ENCODE data around the gene ABCB4. TPM values are rescaled to one million over a fixed set of nuclear protein-coding genes. Genes with fewer than 3 reads are reported as not detected.
"Not testable (repeated sequence)": the region's sequence is repeated elsewhere in the genome, so short reads cannot be mapped to it uniquely, and the experiment has no call there.

The ABCB4 gene
- total RNA-seq, 1 donor from 2014 or later: 0.48 TPM

- H3K27me3 Mint-ChIP-seq (ENCODE audit: low read depth, unreplicated experiment); H3K79me2 ChIP-seq (ENCODE audit: insufficient read depth, low read length); H3K4me1 Mint-ChIP-seq (ENCODE audit: low read depth, unreplicated experiment); H3K36me3 ChIP-seq (ENCODE audit: insufficient read depth, low read length); H4K20me1 ChIP-seq (ENCODE audit: insufficient read depth, low read length); H3K9me3 Mint-ChIP-seq (ENCODE audit: unreplicated experiment); H3K27ac Mint-ChIP-seq (ENCODE audit: unreplicated experiment); H3K4me2 ChIP-seq (ENCODE audit: low read length); H3K4me3 ChIP-seq (ENCODE audit: insufficient read depth, low read depth, low read length); H3K27ac ChIP-seq (ENCODE audit: low read depth, low read length); H3K4me3 Mint-ChIP-seq (ENCODE audit: unreplicated experiment); H3K36me3 Mint-ChIP-seq (ENCODE audit: low read depth, unreplicated experiment); H3K9me3 ChIP-seq (ENCODE audit: insufficient read depth, low read depth, low read length); H3K4me1 ChIP-seq (ENCODE audit: insufficient read depth, low read length); DNase-seq (ENCODE audit: low read depth); H3K9ac ChIP-seq (ENCODE audit: low read length); H3K27me3 ChIP-seq (ENCODE audit: insufficient read depth, low read length); FAIRE-seq; H2AFZ ChIP-seq (ENCODE audit: low read depth, low read length): not testable (repeated sequence)
These were observed 10.0 kb downstream of the ABCB4 start for GRCh38 chr7:87465534-87465880.

GRCh38 chr7:87464830-87465533 is 10.5 kb downstream of the ABCB4 start:
- H3K36me3 ChIP-seq (ENCODE audit: insufficient read depth, low read length); H3K9me3 Mint-ChIP-seq (ENCODE audit: unreplicated experiment); H3K36me3 Mint-ChIP-seq (ENCODE audit: low read depth, unreplicated experiment); H3K9ac ChIP-seq (ENCODE audit: low read length); H3K9me3 ChIP-seq (ENCODE audit: insufficient read depth, low read depth, low read length); H3K4me3 Mint-ChIP-seq (ENCODE audit: unreplicated experiment); H2AFZ ChIP-seq (ENCODE audit: low read depth, low read length); H3K79me2 ChIP-seq (ENCODE audit: insufficient read depth, low read length); H3K27ac ChIP-seq (ENCODE audit: low read depth, low read length); FAIRE-seq; DNase-seq (ENCODE audit: low read depth); H3K27me3 Mint-ChIP-seq (ENCODE audit: low read depth, unreplicated experiment); H3K4me2 ChIP-seq (ENCODE audit: low read length); H3K4me3 ChIP-seq (ENCODE audit: insufficient read depth, low read depth, low read length); H3K4me1 Mint-ChIP-seq (ENCODE audit: low read depth, unreplicated experiment); H3K27me3 ChIP-seq (ENCODE audit: insufficient read depth, low read length); H3K27ac Mint-ChIP-seq (ENCODE audit: unreplicated experiment); H4K20me1 ChIP-seq (ENCODE audit: insufficient read depth, low read length); H3K4me1 ChIP-seq (ENCODE audit: insufficient read depth, low read length): not testable (repeated sequence)

- H3K4me2 ChIP-seq (ENCODE audit: low read length): no peak overlapping the region
- H3K4me1 ChIP-seq (ENCODE audit: insufficient read depth, low read length): no peaks in the 10 kb centered on the region
- no peak overlapping the region for H3K4me3 Mint-ChIP-seq (ENCODE audit: unreplicated experiment)
- H3K79me2 ChIP-seq (ENCODE audit: insufficient read depth, low read length): no peaks in the 10 kb centered on the region
- no peak overlapping the region for H3K4me3 ChIP-seq (ENCODE audit: insufficient read depth, low read depth, low read length)
- peaks cover 1% of the 10 kb centered on the region for H3K9me3 Mint-ChIP-seq (ENCODE audit: unreplicated experiment)
- H4K20me1 ChIP-seq (ENCODE audit: insufficient read depth, low read length): no peaks in the 10 kb centered on the region
- DNase-seq (ENCODE audit: low read depth): no peak
- TF ChIP-seq EZH2 (IDR thresholded peaks at IDR 0.05; ENCODE audit: insufficient read depth, low read length): no peak
- TF ChIP-seq, protein P1, sequence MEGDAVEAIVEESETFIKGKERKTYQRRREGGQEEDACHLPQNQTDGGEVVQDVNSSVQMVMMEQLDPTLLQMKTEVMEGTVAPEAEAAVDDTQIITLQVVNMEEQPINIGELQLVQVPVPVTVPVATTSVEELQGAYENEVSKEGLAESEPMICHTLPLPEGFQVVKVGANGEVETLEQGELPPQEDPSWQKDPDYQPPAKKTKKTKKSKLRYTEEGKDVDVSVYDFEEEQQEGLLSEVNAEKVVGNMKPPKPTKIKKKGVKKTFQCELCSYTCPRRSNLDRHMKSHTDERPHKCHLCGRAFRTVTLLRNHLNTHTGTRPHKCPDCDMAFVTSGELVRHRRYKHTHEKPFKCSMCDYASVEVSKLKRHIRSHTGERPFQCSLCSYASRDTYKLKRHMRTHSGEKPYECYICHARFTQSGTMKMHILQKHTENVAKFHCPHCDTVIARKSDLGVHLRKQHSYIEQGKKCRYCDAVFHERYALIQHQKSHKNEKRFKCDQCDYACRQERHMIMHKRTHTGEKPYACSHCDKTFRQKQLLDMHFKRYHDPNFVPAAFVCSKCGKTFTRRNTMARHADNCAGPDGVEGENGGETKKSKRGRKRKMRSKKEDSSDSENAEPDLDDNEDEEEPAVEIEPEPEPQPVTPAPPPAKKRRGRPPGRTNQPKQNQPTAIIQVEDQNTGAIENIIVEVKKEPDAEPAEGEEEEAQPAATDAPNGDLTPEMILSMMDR (IDR thresholded peaks at IDR 0.05; ENCODE audit: insufficient read depth, low read depth, low read length): no peak
- no peaks in the 10 kb centered on the region for H3K9me3 ChIP-seq (ENCODE audit: insufficient read depth, low read depth, low read length)
- H3K27ac ChIP-seq (ENCODE audit: low read depth, low read length): no peak overlapping the region
- no peaks in the 10 kb centered on the region for H3K4me1 Mint-ChIP-seq (ENCODE audit: low read depth, unreplicated experiment)
- H3K27me3 ChIP-seq (ENCODE audit: insufficient read depth, low read length): no peaks in the 10 kb centered on the region
- no peak overlapping the region for H2AFZ ChIP-seq (ENCODE audit: low read depth, low read length)
- no peak overlapping the region for H3K27ac Mint-ChIP-seq (ENCODE audit: unreplicated experiment)
- no peak overlapping the region for H3K9ac ChIP-seq (ENCODE audit: low read length)
- no peaks in the 10 kb centered on the region for H3K36me3 ChIP-seq (ENCODE audit: insufficient read depth, low read length)
- no peaks in the 10 kb centered on the region for H3K36me3 Mint-ChIP-seq (ENCODE audit: low read depth, unreplicated experiment)
- H3K27me3 Mint-ChIP-seq (ENCODE audit: low read depth, unreplicated experiment): peaks cover 4% of the 10 kb centered on the region
- FAIRE-seq: no peak
These were observed 11.5 kb downstream of the ABCB4 start for GRCh38 chr7:87463982-87464381.

GRCh38 chr7:87460444-87460843 is 15.0 kb downstream of the ABCB4 start:
- not testable (repeated sequence) for H3K9me3 Mint-ChIP-seq (ENCODE audit: unreplicated experiment); H3K27ac ChIP-seq (ENCODE audit: low read depth, low read length); H3K9ac ChIP-seq (ENCODE audit: low read length); H3K36me3 Mint-ChIP-seq (ENCODE audit: low read depth, unreplicated experiment); H3K4me1 Mint-ChIP-seq (ENCODE audit: low read depth, unreplicated experiment); H3K4me3 ChIP-seq (ENCODE audit: insufficient read depth, low read depth, low read length); H2AFZ ChIP-seq (ENCODE audit: low read depth, low read length); H3K27me3 ChIP-seq (ENCODE audit: insufficient read depth, low read length); H3K9me3 ChIP-seq (ENCODE audit: insufficient read depth, low read depth, low read length); FAIRE-seq; DNase-seq (ENCODE audit: low read depth); H4K20me1 ChIP-seq (ENCODE audit: insufficient read depth, low read length); H3K36me3 ChIP-seq (ENCODE audit: insufficient read depth, low read length); H3K4me3 Mint-ChIP-seq (ENCODE audit: unreplicated experiment); H3K27ac Mint-ChIP-seq (ENCODE audit: unreplicated experiment); H3K27me3 Mint-ChIP-seq (ENCODE audit: low read depth, unreplicated experiment); H3K4me2 ChIP-seq (ENCODE audit: low read length); H3K4me1 ChIP-seq (ENCODE audit: insufficient read depth, low read length); H3K79me2 ChIP-seq (ENCODE audit: insufficient read depth, low read length)
